KBM-7 (cell line): ENCODE results near the gene PDE1A.
A peak's percentile ranks its signal among the peaks of the same experiment; 100 is the strongest.

Source experiments
- DNase-seq: peaks from one replicate; pipeline ENCODE4 v3.0.0-alpha.2; 2015
- in situ Hi-C: fragments of 300-500 bp; cut with MboI; formaldehyde crosslinking; loops from 2 replicates; pipeline ENCODE4 v1.14.3; 2020; ENCODE audit warnings: low sequenced_read_pairs, low pct_unique_long_range_greater_than_20kb, mixed read lengths

The PDE1A gene

DNA sequence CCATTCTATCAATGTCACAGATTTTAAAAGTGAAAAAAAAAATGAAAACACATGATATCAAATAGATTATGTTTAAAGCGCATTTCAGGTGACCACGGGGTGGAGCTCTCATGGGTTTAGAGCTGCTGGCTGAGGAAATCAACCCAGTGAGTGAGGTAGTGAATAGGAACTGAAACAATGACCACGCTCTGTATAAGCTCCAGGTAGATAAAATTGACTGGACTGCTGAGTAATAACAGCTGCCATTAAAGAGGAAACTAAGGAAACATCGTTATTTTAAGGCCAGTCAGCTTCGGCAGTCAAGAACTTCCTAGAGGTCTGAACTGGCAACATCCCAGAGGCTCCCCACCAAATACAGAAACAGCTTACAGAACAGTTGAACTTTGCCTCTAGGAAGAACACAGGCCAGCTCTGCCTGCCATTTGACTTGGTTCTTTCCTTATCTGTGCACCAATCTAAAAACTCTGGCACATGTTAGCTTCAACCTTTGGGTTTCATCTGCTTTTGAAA, 185.9 kb downstream of the PDE1A start:
- peak; percentile 23 for DNase-seq
- in situ Hi-C loops = no loop called here

DNA sequence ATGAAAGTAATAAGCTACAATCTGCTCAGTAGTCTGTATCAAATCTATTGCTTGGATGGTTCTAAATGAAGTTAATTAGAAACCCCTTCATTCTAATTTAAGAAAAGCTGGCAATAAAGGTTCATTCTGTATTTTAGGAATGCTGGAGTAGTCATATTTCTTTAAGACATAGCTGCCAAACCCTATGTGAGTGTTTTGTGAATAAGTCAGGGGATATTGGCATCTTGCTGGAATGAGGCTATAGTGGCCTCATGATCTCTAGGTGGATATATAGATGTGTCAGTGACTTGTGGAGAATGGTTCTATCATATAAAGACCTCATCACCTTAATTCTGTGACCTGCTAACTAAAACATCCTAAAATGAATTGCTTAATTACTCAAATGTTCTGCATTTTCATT, 196.3 kb downstream of the PDE1A start:
- in situ Hi-C loops = no loop called here
- DNase-seq = no peak

- no peak for DNase-seq
- in situ Hi-C loops = no loop called here
Measured at GRCh38 chr2:182229297-182229696, 197.5 kb downstream of the PDE1A start.

- in situ Hi-C loops = no loop called here
- DNase-seq = no peak
Measured at GRCh38 chr2:182228741-182229140, 198.1 kb downstream of the PDE1A start.

GRCh38 chr2:182228073-182228473, 198.8 kb downstream of the PDE1A start:
- DNase-seq = no peak
- in situ Hi-C loops = no loop called here

DNA sequence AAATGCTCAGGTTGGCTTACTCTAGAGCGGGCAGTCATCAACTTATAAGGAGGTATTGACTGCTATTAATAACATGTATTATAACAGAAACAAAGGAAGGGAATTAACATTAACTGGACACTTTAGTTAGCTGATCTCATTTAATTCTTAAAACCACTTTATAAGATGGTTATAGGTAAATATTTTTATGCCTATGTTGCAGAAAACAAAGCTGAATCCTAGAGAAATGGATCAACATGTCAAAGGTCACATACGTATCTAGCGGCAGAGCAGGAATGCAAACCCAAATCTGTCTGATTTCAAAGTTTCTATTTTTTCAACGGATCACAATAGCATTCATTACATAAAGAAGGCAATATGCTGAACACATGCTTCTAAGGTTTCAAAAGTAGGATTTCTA, 200.0 kb downstream of the PDE1A start:
- in situ Hi-C loops = no loop called here
- DNase-seq = no peak

GRCh38 chr2:182224669-182225068, 202.2 kb downstream of the PDE1A start:
- in situ Hi-C loops = no loop called here
- DNase-seq = no peak

- DNase-seq = no peak
- in situ Hi-C loops = no loop called here
Measured at GRCh38 chr2:182220998-182221397, 205.8 kb downstream of the PDE1A start.

- in situ Hi-C loops = no loop called here
- DNase-seq = no peak
Measured at GRCh38 chr2:182220335-182220734, 206.5 kb downstream of the PDE1A start.

DNA sequence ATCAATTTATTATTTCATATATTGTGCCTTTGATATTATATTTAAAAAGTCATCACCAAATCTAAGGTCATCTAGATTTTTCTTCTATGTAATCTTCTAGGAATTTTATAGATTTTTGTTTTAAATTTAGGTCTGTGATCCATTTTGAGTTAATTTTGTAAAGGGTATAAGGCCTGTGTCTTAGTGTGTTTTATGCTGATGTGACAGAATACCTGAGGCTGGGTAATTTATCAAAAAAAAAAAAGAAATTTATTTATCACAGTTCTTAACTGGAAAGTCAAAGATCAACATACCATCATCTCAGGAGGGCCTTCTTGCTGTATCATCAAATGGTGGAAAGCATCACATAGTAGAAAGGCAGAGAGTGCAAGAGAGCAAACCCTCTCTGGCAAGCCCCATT, 216.2 kb downstream of the PDE1A start:
- DNase-seq = no peak
- in situ Hi-C loops = no loop called here

GRCh38 chr2:182208421-182208820, 218.4 kb downstream of the PDE1A start:
- in situ Hi-C loops = no loop called here
- no peak for DNase-seq

DNA sequence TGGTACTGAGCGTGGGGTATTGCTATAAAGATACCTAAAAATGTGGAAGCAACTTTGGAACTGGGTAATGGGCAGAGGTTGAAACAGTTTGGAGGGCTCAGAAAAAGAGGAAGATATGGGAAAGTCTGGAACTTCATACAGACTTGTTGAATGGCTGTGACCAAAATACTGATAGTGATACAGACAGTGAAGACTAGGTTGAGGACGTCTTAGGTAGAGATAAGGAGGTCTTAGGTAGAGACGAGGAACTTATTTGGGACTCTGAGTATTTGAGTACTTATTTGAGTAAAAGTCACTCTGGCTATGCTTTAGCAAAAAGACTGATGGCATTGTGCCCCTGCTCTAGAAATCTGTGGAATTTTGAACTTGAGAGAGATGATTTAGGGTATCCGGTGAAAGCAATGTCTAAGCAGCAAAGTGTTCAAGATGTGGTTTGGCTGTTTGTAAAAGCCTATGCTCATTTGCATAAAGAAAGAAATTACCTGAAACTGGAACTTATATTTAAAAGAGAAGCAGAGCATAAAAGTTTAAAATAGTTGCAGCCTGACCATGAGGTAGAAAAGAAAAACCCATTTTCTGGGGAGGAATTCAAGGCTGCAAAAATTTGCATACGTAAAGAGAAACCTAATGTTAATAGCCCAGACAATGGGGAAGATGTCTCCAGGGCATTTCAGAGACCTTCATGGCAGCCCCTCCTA, 219.6 kb downstream of the PDE1A start:
- no peak for DNase-seq
- in situ Hi-C loops = no loop called here

DNA sequence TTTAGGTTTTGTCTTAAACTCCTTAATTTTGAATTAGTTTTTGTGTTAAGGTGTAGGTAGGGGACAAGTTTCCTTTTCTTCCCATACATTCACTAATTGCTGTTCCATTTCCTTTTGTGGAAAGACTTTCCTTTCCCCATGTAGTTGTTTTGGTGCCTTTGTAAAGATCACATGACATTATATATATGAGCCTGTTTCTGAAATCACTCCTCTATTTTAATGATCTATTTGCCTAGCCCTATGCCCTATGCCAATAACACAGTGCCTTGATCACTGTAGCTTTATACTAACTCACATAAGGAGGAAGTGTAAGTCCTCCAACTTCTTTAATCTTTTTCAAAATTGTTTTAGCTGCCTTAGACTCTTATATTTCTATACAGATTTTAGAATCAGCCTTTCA, 229.3 kb downstream of the PDE1A start:
- in situ Hi-C loops = loop anchor here (25.0 kb wide), 1 partner anchor 465 kb away; no protein-coding TSS in a partner anchor
- no peak for DNase-seq

GRCh38 chr2:182193291-182193690, 233.5 kb downstream of the PDE1A start:
- DNase-seq = no peak
- in situ Hi-C loops = loop anchor here (25.0 kb wide), 1 partner anchor 469 kb away; no protein-coding TSS in a partner anchor

GRCh38 chr2:182191061-182191460, 235.8 kb downstream of the PDE1A start:
- in situ Hi-C loops = loop anchor here (25.0 kb wide), 1 partner anchor 471 kb away; no protein-coding TSS in a partner anchor
- no peak for DNase-seq

DNA sequence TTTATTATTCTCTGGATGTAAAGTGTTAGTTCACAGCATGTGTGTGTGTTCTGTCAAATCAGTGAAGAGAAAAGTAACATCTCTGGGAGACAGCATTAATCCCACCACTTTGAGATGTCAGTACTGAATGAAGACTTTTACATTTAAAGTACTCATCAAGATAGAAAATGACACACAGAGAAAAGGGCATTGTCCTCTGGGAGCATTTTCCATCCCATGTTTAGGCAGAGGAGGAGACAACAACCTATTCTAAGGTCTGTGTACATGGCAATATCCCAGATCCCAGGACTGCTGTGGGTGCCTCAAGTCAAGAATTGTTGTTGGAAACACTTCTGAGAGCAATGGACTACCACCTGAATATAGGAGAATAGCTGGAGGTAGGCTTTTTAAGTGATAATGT, 239.7 kb downstream of the PDE1A start:
- in situ Hi-C loops = loop anchor here (25.0 kb wide), 1 partner anchor 475 kb away; no protein-coding TSS in a partner anchor
- no peak for DNase-seq

GRCh38 chr2:182186132-182186735, 240.6 kb downstream of the PDE1A start:
- in situ Hi-C loops = loop anchor here (25.0 kb wide), 1 partner anchor 476 kb away; no protein-coding TSS in a partner anchor
- peak; percentile 58 for DNase-seq

- DNase-seq = no peak
- in situ Hi-C loops = loop anchor here (25.0 kb wide), 1 partner anchor 480 kb away; no protein-coding TSS in a partner anchor
Measured at GRCh38 chr2:182182436-182182835, 244.4 kb downstream of the PDE1A start.

DNA sequence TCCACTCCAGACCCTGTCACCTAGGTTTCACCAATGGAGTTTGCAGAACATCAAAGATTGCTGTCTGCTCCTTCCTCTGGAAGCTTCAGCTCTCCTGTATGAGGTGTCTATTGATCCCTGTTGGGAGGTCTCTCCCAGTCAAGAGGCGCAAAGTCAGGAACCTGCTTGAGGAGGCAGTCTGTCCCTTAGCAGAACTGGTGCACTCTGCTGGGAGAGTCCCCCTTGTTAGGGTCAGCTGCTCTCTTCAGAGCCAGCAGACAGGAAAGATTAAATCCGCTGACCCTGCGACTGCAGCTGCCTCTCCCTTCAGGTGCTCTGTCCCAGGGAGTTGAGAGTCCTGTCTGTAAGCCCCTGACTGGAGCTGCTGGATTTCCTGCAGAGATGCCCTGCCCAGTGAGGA, 245.5 kb downstream of the PDE1A start:
- no peak for DNase-seq
- in situ Hi-C loops = loop anchor here (25.0 kb wide), 1 partner anchor 481 kb away; no protein-coding TSS in a partner anchor

DNA sequence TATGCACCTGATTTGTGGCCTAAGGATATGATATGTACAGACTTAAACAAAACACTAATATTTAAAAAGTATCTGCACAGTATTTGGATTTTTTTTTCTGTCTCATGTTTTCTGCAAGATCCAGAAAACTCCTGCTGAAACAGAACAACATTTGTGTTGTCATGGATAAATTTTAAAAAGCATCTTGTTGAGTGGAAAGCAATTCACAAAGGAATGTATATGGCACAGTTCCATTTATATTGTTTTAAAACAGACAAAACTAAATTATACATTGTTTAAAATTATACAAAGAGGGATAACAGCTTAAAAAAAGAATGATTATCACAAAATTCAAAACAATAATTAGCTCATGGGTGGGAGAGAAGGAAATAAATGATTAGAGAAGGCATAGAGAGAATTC, 247.7 kb downstream of the PDE1A start:
- no peak for DNase-seq
- in situ Hi-C loops = loop anchor here (25.0 kb wide), 1 partner anchor 483 kb away; no protein-coding TSS in a partner anchor
